MG63 (cell line): Measurements from ENCODE around the gene TAS2R60. TPM values are rescaled to one million over a fixed set of nuclear protein-coding genes. Genes with fewer than 3 reads are reported as not detected.

Source experiments
- DNase-seq: peaks from one replicate; pipeline ENCODE4 v3.0.0-alpha.2; 2020
- H3K27me3 ChIP-seq: fragments of 250-450 bp; sonication (Bioruptor Pico); 2 replicates; pipeline ENCODE4 v1.5.1; 2020; ENCODE audit warnings: mild to moderate bottlenecking, moderate library complexity
- H3K36me3 ChIP-seq: fragments of 250-450 bp; sonication (Bioruptor Pico); 2 replicates; pipeline ENCODE4 v1.5.1; 2020; ENCODE audit warnings: mild to moderate bottlenecking, moderate library complexity
- H3K4me3 ChIP-seq: fragments of 250-450 bp; sonication (Bioruptor Pico); 2 replicates; pipeline ENCODE4 v1.5.1; 2020; ENCODE audit warnings: mild to moderate bottlenecking, moderate library complexity
- H3K9me3 ChIP-seq: fragments of 250-450 bp; sonication (Bioruptor Pico); 2 replicates; pipeline ENCODE4 v1.5.1; 2020; ENCODE audit warnings: mild to moderate bottlenecking, moderate library complexity
- total RNA-seq: library from RNA; depleted of rRNA; stranded (reverse); fragments of >200 nt; shearing (Covaris generic); gene quantifications from 2 replicates; pipeline ENCODE4 v1.2.3, GENCODE V29; 2014; ENCODE audit warnings: low replicate concordance

TAS2R60 gene
- total RNA-seq, 1 experiment from 2014 or later = not detected

GRCh38 chr7:143426479-143427142 lies 16.6 kb upstream of the TAS2R60 start:
- no peak for DNase-seq
- no peak overlapping the region for H3K4me3 ChIP-seq
- H3K36me3 ChIP-seq = no peaks in the 10 kb centered on the region
- no peaks in the 10 kb centered on the region for H3K27me3 ChIP-seq
- no peaks in the 10 kb centered on the region for H3K9me3 ChIP-seq

- Histone ChIP-seq H3K9me3 (no peaks in the 10 kb centered on the region), H3K36me3 (no peaks in the 10 kb centered on the region), H3K4me3 (no peak overlapping the region), H3K27me3 (no peaks in the 10 kb centered on the region)
- no peak for DNase-seq
Measured at GRCh38 chr7:143429770-143430698, 13.2 kb upstream of the TAS2R60 start.

GRCh38 chr7:143431109-143431508 lies 12.1 kb upstream of the TAS2R60 start:
- H3K36me3 ChIP-seq = no peaks in the 10 kb centered on the region
- H3K27me3 ChIP-seq = no peaks in the 10 kb centered on the region
- H3K4me3 ChIP-seq = no peak overlapping the region

GRCh38 chr7:143433759-143434158 lies 9.5 kb upstream of the TAS2R60 start:
- no peak overlapping the region for H3K4me3 ChIP-seq

More at GRCh38 chr7:143431109-143431508, 12.1 kb upstream of the TAS2R60 start:
- no peak for DNase-seq
- no peaks in the 10 kb centered on the region for H3K9me3 ChIP-seq

GRCh38 chr7:143434660-143435059 lies 8.6 kb upstream of the TAS2R60 start:
- H3K36me3 ChIP-seq = no peaks in the 10 kb centered on the region
- DNase-seq = peak; percentile 80
- H3K27me3 ChIP-seq = no peaks in the 10 kb centered on the region
- no peak overlapping the region for H3K4me3 ChIP-seq
- no peaks in the 10 kb centered on the region for H3K9me3 ChIP-seq

More at GRCh38 chr7:143433759-143434158, 9.5 kb upstream of the TAS2R60 start:
- no peaks in the 10 kb centered on the region for H3K9me3 ChIP-seq
- DNase-seq = no peak
- no peaks in the 10 kb centered on the region for H3K27me3 ChIP-seq
- H3K36me3 ChIP-seq = no peaks in the 10 kb centered on the region

- no peaks in the 10 kb centered on the region for H3K36me3 ChIP-seq
- DNase-seq = no peak
Measured at GRCh38 chr7:143435266-143435665, 8.0 kb upstream of the TAS2R60 start.

GRCh38 chr7:143436325-143436946 lies 6.8 kb upstream of the TAS2R60 start:
- no peaks in the 10 kb centered on the region for H3K36me3 ChIP-seq
- H3K9me3 ChIP-seq = no peaks in the 10 kb centered on the region
- no peak overlapping the region for H3K4me3 ChIP-seq
- DNase-seq = no peak
- H3K27me3 ChIP-seq = no peaks in the 10 kb centered on the region

More at GRCh38 chr7:143435266-143435665, 8.0 kb upstream of the TAS2R60 start:
- Histone ChIP-seq H3K9me3 (no peaks in the 10 kb centered on the region), H3K4me3 (no peak overlapping the region), H3K27me3 (no peaks in the 10 kb centered on the region)

GRCh38 chr7:143437578-143437977 lies 5.7 kb upstream of the TAS2R60 start:
- Histone ChIP-seq H3K9me3 (no peaks in the 10 kb centered on the region), H3K27me3 (no peaks in the 10 kb centered on the region), H3K36me3 (no peaks in the 10 kb centered on the region), H3K4me3 (no peak overlapping the region)
- DNase-seq = no peak

GRCh38 chr7:143439866-143440265 lies 3.4 kb upstream of the TAS2R60 start:
- DNase-seq = no peak
- Histone ChIP-seq H3K9me3 (no peaks in the 10 kb centered on the region), H3K36me3 (no peaks in the 10 kb centered on the region), H3K4me3 (no peak overlapping the region), H3K27me3 (no peaks in the 10 kb centered on the region)

- Histone ChIP-seq H3K9me3 (no peaks in the 10 kb centered on the region), H3K36me3 (no peaks in the 10 kb centered on the region), H3K27me3 (no peaks in the 10 kb centered on the region), H3K4me3 (no peak overlapping the region)
- DNase-seq = no peak
Measured at GRCh38 chr7:143444063-143444782, 970 bp downstream of the TAS2R60 start.

- Histone ChIP-seq H3K4me3 (no peak overlapping the region), H3K27me3 (no peaks in the 10 kb centered on the region), H3K36me3 (no peaks in the 10 kb centered on the region), H3K9me3 (no peaks in the 10 kb centered on the region)
- no peak for DNase-seq
Measured at GRCh38 chr7:143444785-143445184, 1.5 kb downstream of the TAS2R60 start.

- Histone ChIP-seq H3K27me3 (no peaks in the 10 kb centered on the region), H3K9me3 (no peaks in the 10 kb centered on the region), H3K4me3 (no peak overlapping the region), H3K36me3 (no peaks in the 10 kb centered on the region)
- DNase-seq = no peak
Measured at GRCh38 chr7:143447466-143447865, 4.2 kb downstream of the TAS2R60 start.

GRCh38 chr7:143448429-143448828 lies 5.2 kb downstream of the TAS2R60 start:
- Histone ChIP-seq H3K27me3 (no peaks in the 10 kb centered on the region), H3K4me3 (no peak overlapping the region), H3K9me3 (no peaks in the 10 kb centered on the region), H3K36me3 (no peaks in the 10 kb centered on the region)
- DNase-seq = no peak

GRCh38 chr7:143449793-143450192 lies 6.5 kb downstream of the TAS2R60 start:
- no peaks in the 10 kb centered on the region for H3K36me3 ChIP-seq
- H3K9me3 ChIP-seq = no peaks in the 10 kb centered on the region
- H3K4me3 ChIP-seq = no peak overlapping the region
- DNase-seq = no peak
- no peaks in the 10 kb centered on the region for H3K27me3 ChIP-seq

- H3K27me3 ChIP-seq = no peaks in the 10 kb centered on the region
- no peak overlapping the region for H3K4me3 ChIP-seq
- no peak for DNase-seq
- no peaks in the 10 kb centered on the region for H3K9me3 ChIP-seq
- no peaks in the 10 kb centered on the region for H3K36me3 ChIP-seq
Measured at GRCh38 chr7:143451122-143451521, 7.9 kb downstream of the TAS2R60 start.

GRCh38 chr7:143451746-143452145 lies 8.5 kb downstream of the TAS2R60 start:
- H3K9me3 ChIP-seq = no peaks in the 10 kb centered on the region
- no peaks in the 10 kb centered on the region for H3K27me3 ChIP-seq
- no peak for DNase-seq
- H3K36me3 ChIP-seq = no peaks in the 10 kb centered on the region
- H3K4me3 ChIP-seq = no peak overlapping the region

- no peak overlapping the region for H3K4me3 ChIP-seq
- no peaks in the 10 kb centered on the region for H3K9me3 ChIP-seq
- DNase-seq = no peak
- H3K36me3 ChIP-seq = no peaks in the 10 kb centered on the region
- H3K27me3 ChIP-seq = no peaks in the 10 kb centered on the region
Measured at GRCh38 chr7:143452495-143452894, 9.2 kb downstream of the TAS2R60 start.
